Calu3 (cell line): ENCODE results near the gene PDE9A. TPM values are rescaled to one million over a fixed set of nuclear protein-coding genes. Genes with fewer than 3 reads are reported as not detected.
"Not testable (repeated sequence)": the region's sequence is repeated elsewhere in the genome, so short reads cannot be mapped to it uniquely, and the experiment has no call there.

Experiments used
- BruUV-seq: library from RNA; stranded (reverse); fragments of 400-500 nt; replicated peaks from 2 replicates; lab custom pipeline; 2021; lab: Mats Ljungman, UMichigan
- CTCF ChIA-PET: fragments of 300-600 bp; sonication (Branson Sonifier 250); formaldehyde crosslinking; loops from one replicate; lab custom pipeline; 2022; ENCODE audit warnings: antibody characterized with exemption; lab: Charles Lee
- DNase-seq: peaks from one replicate; pipeline ENCODE4 v3.0.0; 2022
- H3K27ac Mint-ChIP-seq: one replicate; pipeline ENCODE4 v1.8.0; 2022; ENCODE audit warnings: mixed read lengths; ENCODE audit not compliant: unreplicated experiment
- H3K27me3 Mint-ChIP-seq: one replicate; pipeline ENCODE4 v1.8.0; 2022; ENCODE audit warnings: mixed read lengths; ENCODE audit not compliant: unreplicated experiment
- H3K36me3 Mint-ChIP-seq: one replicate; pipeline ENCODE4 v1.8.0; 2022; ENCODE audit warnings: mild to moderate bottlenecking, moderate library complexity, mixed read lengths; ENCODE audit not compliant: insufficient read depth, unreplicated experiment
- H3K4me1 Mint-ChIP-seq: one replicate; pipeline ENCODE4 v1.8.0; 2022; ENCODE audit warnings: mild to moderate bottlenecking, low read depth, mixed read lengths; ENCODE audit not compliant: unreplicated experiment
- H3K4me3 Mint-ChIP-seq: one replicate; pipeline ENCODE4 v1.8.0; 2022; ENCODE audit warnings: mild to moderate bottlenecking, low read depth, moderate library complexity, mixed read lengths; ENCODE audit not compliant: unreplicated experiment
- H3K9me3 Mint-ChIP-seq: one replicate; pipeline ENCODE4 v1.8.0; 2022; ENCODE audit warnings: low read depth, mixed read lengths; ENCODE audit not compliant: unreplicated experiment
- intact Hi-C: fragments of 100-400 bp; cut with micrococcal nuclease; formaldehyde crosslinking; loops from one replicate; pipeline ENCODE4 v1.10.0; 2022; ENCODE audit not compliant: unreplicated experiment
- total RNA-seq: library from RNA; stranded (reverse); gene quantifications from 2 replicates; pipeline ENCODE4 v1.2.3, GENCODE V29; 2022
- TF ChIP-seq, protein P1 (sequence below): fragments of 200-600 bp; IDR thresholded peaks from one replicate; pipeline ENCODE4 v1.8.0; 2022; ENCODE audit warnings: antibody characterized with exemption; ENCODE audit not compliant: unreplicated experiment

The PDE9A gene
- total RNA-seq, 1 experiment from 2014 or later = 10.9 TPM

DNA sequence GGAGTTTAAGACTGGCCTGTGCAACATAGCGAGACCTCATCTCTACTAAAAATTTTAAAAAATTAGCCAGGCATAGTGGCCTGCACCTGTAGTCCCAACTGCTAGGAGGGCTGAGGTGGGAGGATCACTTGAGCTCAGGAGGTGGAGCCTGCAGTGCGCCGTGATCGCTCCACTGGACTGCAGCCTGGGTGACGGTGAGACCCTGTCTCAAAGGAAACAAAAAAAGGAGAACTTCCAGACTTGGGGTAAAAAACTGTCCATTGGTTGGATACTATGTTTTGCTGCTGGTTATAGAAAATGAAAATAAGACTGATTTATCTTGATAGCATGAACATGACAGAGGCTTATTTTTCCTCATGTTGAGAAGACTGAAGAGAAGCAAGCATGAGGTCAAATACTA lies 146.5 kb downstream of the PDE9A start:
- no TSS peak for BruUV-seq
- TF ChIP-seq, protein P1, sequence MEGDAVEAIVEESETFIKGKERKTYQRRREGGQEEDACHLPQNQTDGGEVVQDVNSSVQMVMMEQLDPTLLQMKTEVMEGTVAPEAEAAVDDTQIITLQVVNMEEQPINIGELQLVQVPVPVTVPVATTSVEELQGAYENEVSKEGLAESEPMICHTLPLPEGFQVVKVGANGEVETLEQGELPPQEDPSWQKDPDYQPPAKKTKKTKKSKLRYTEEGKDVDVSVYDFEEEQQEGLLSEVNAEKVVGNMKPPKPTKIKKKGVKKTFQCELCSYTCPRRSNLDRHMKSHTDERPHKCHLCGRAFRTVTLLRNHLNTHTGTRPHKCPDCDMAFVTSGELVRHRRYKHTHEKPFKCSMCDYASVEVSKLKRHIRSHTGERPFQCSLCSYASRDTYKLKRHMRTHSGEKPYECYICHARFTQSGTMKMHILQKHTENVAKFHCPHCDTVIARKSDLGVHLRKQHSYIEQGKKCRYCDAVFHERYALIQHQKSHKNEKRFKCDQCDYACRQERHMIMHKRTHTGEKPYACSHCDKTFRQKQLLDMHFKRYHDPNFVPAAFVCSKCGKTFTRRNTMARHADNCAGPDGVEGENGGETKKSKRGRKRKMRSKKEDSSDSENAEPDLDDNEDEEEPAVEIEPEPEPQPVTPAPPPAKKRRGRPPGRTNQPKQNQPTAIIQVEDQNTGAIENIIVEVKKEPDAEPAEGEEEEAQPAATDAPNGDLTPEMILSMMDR = no peak

DNA sequence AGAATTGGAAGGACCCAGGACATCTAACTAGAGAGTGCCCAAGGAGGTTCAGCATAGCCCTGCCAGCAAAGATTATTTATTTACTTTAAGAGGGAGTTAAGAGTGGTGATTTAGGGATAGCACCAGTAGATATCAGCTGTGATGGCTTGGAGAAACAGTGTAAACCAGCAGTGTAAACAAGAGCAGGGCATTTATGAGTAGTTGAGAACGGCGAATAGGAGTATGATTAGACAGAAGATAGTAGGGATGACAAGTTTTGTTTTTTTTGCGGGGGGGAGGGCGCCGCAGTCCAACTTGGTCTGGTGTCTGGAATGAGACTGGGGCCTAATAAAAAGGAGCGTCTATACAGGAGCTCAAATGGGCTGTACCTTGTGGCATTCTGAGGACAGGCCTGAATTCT lies 148.2 kb downstream of the PDE9A start:
- H3K9me3 Mint-ChIP-seq, CTCF ChIA-PET, DNase-seq, BruUV-seq, H3K4me3 Mint-ChIP-seq, intact Hi-C loops, H3K36me3 Mint-ChIP-seq, H3K27ac Mint-ChIP-seq: not testable (repeated sequence)
- H3K4me1 Mint-ChIP-seq = peaks cover 12% of the 10 kb centered on the region
- H3K27me3 Mint-ChIP-seq = peaks cover 19% of the 10 kb centered on the region

More for the DNA sequence above, 146.5 kb downstream of the PDE9A start:
- DNase-seq = no peak
- H3K36me3 Mint-ChIP-seq = no peaks in the 10 kb centered on the region
- H3K4me3 Mint-ChIP-seq = no peak overlapping the region
- H3K9me3 Mint-ChIP-seq = no peaks in the 10 kb centered on the region
- CTCF ChIA-PET = no interaction called here
- H3K27me3 Mint-ChIP-seq = peaks cover 6% of the 10 kb centered on the region
- no peak overlapping the region for H3K27ac Mint-ChIP-seq
- intact Hi-C loops = loop anchor here (10.0 kb wide), 1 partner anchor 75 kb away; no protein-coding TSS in a partner anchor
- peaks cover 19% of the 10 kb centered on the region for H3K4me1 Mint-ChIP-seq

DNA sequence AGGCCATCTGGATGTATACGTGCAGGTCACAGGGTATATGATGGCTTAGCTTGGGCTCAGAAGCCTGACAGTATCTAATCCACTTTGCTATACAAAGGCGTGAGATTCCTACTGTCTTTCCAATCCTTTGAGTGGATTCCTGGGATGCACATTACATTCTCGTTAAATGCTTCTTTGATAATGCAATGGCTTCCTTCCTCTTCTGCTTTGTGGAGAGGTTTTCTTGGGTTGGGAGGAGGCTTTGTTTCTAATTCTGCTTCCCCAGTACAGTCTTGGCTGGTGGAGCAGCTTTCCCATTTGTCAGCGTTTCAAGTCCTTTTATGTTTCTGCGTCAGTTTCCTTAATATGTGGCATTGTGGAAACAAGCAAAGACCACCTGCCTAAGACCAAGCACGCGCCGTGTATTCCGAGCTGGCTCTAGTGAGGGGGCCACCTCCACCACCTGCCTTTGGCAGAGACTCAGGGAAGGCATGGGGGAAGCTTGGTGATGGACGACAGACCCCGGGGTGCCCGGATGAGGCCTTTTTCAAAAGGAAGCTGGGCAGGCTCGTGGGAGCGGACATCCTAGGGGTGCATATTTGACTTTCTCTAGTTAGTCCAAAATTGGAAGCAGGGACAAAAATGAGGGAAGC lies 153.2 kb downstream of the PDE9A start:
- Mint-ChIP-seq H3K9me3 (no peaks in the 10 kb centered on the region), H3K27me3 (peaks cover 19% of the 10 kb centered on the region), H3K27ac (no peak overlapping the region), H3K36me3 (no peaks in the 10 kb centered on the region), H3K4me1 (no peaks in the 10 kb centered on the region), H3K4me3 (no peak overlapping the region)
- BruUV-seq = no TSS peak
- DNase-seq = no peak
- intact Hi-C loops = no loop called here
- TF ChIP-seq, protein P1 = no peak
- CTCF ChIA-PET = interaction anchor here (0.6 kb wide), 1 partner anchor 27 kb away, joined by 3 read pairs; no protein-coding TSS in a partner anchor

DNA sequence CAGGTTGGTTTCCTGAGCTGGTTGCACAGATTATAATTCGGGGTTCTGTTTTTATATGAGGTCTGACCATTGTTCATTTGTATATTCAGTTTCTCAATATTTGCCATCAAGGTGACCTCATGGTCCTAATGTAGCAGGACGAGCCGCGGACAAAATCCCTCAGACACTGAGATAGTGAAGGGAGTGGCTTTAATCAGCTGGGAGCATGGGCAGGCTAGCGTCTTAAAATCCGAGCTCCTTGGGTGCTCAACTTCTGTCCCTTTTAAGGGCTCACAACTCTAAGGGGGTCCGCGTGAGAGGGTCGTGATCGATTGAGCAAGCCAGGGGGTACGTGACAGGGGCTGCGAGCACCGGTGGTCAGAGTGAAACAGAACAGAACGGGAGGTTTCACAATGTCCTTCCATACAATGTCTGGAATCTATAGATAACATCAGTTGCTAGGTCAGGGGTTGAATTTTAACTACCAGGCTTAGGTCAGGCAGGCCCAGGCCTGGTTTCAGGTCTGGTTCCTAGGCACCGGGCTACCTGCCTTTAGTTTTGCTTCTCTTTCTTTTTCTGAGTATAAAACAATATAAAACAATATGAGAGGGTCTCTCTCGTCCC lies 154.0 kb downstream of the PDE9A start:
- H3K4me1 Mint-ChIP-seq, H3K27ac Mint-ChIP-seq, H3K9me3 Mint-ChIP-seq, DNase-seq, H3K36me3 Mint-ChIP-seq, H3K4me3 Mint-ChIP-seq, BruUV-seq, intact Hi-C loops: not testable (repeated sequence)
- peaks cover 19% of the 10 kb centered on the region for H3K27me3 Mint-ChIP-seq
- CTCF ChIA-PET = interaction anchor here (0.6 kb wide), 1 partner anchor 26 kb away, joined by 3 read pairs; no protein-coding TSS in a partner anchor

DNA sequence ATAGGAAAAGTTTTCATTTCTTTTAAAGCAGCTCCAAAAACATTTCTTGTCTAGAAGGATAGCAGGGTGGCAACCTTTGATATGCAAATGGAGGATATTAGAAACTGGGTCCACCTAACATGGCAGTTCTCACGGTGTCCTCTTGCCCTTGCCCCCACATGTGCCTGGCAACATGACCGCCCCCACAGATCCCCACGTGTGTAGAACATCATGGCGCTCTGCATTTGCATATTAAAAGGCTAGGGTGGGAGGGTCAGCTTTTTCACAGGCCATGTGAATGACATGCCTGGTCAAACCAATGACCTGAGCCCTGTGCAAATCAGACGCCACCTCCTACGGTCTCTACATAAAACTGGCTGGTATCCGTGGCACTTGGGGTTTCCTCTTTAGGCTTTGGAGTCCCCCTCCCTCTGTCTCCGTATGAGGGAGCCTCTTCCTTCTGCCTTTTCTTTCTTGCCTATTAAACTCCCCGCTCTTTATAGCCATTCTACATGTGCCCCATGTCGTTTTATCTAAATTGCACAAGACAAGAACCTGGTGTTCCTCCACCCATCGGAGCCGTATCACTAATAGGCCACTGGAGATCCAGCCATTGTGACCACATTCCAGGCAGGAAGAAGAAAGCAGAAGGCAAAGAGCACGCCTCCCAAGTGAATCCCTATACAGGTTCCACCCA lies 154.7 kb downstream of the PDE9A start:
- CTCF ChIA-PET = no interaction called here
- H3K4me1 Mint-ChIP-seq = peaks cover 14% of the 10 kb centered on the region
- H3K9me3 Mint-ChIP-seq = no peaks in the 10 kb centered on the region
- no peaks in the 10 kb centered on the region for H3K36me3 Mint-ChIP-seq
- TF ChIP-seq, protein P1 = no peak
- H3K27ac Mint-ChIP-seq = no peak overlapping the region
- no peak for DNase-seq
- H3K4me3 Mint-ChIP-seq = no peak overlapping the region
- BruUV-seq = no TSS peak
- peaks cover 19% of the 10 kb centered on the region for H3K27me3 Mint-ChIP-seq
- intact Hi-C loops = no loop called here
